Type B pancreatic cell (in vitro differentiated cells): ENCODE measurements around the gene CD300LD. TPM values are rescaled to one million over a fixed set of nuclear protein-coding genes. Genes with fewer than 3 reads are reported as not detected.

Experiments
- DNase-seq: peaks from one replicate; pipeline ENCODE4 v3.0.0; 2021; ENCODE audit warnings: mixed read lengths; ENCODE audit not compliant: unreplicated experiment; ENCODE audit errors: extremely low spot score
- H3K27ac Mint-ChIP-seq: 2 replicates; pipeline ENCODE4 v1.8.0; 2021; ENCODE audit warnings: mild to moderate bottlenecking, mixed read lengths
- H3K27me3 Mint-ChIP-seq: 2 replicates; pipeline ENCODE4 v1.8.0; 2021; ENCODE audit warnings: mixed read lengths
- H3K36me3 Mint-ChIP-seq: 2 replicates; pipeline ENCODE4 v1.8.0; 2021; ENCODE audit warnings: mixed read lengths
- H3K4me1 Mint-ChIP-seq: one replicate; pipeline ENCODE4 v1.8.0; 2021; ENCODE audit warnings: mixed read lengths; ENCODE audit not compliant: unreplicated experiment
- H3K4me3 Mint-ChIP-seq: 2 replicates; pipeline ENCODE4 v1.8.0; 2021; ENCODE audit warnings: mild to moderate bottlenecking, mixed read lengths
- H3K9me3 Mint-ChIP-seq: 2 replicates; pipeline ENCODE4 v1.8.0; 2021; ENCODE audit warnings: mixed read lengths
- CTCF ChIP-seq: fragments of 200-600 bp; sonication (generic); conservative IDR thresholded peaks from 2 replicates; pipeline ENCODE4 v1.5.0; 2021; ENCODE audit warnings: antibody characterized with exemption, mild to moderate bottlenecking
- total RNA-seq: library from RNA; stranded (reverse); gene quantifications from 2 replicates; pipeline ENCODE4 v1.2.1, GENCODE V29; 2021; ENCODE audit warnings: low replicate concordance

CD300LD gene
- total RNA-seq, 1 donor from 2014 or later, result not detected

GRCh38 chr17:74568106-74568873 is 23.8 kb downstream of the CD300LD start:
- Mint-ChIP-seq H3K4me1 (no peaks in the 10 kb centered on the region), H3K36me3 (no peaks in the 10 kb centered on the region), H3K27ac (no peak overlapping the region), H3K4me3 (no peak overlapping the region), H3K27me3 (peaks cover 64% of the 10 kb centered on the region), H3K9me3 (no peaks in the 10 kb centered on the region)
- DNase-seq, result no peak
- TF ChIP-seq CTCF, result no peak

GRCh38 chr17:74567397-74567796 is 24.7 kb downstream of the CD300LD start, which contains the start of gene CD300H:
TSS of gene CD300H (minus strand) at chr17:74567509.
- peaks cover 58% of the 10 kb centered on the region for H3K27me3 Mint-ChIP-seq
- no peaks in the 10 kb centered on the region for H3K9me3 Mint-ChIP-seq
- H3K4me3 Mint-ChIP-seq, result no peak within 1 kb of the TSS
- H3K27ac Mint-ChIP-seq, result no peak within 1 kb of the TSS
- H3K4me1 Mint-ChIP-seq, result no peaks in the 10 kb centered on the region
- no peaks in the 10 kb centered on the region for H3K36me3 Mint-ChIP-seq
- no peak for DNase-seq
- TF ChIP-seq CTCF, result no peak

GRCh38 chr17:74566132-74566753 is 25.8 kb downstream of the CD300LD start:
- no peak for DNase-seq
- Mint-ChIP-seq H3K27ac (no peak overlapping the region), H3K4me3 (no peak overlapping the region), H3K4me1 (no peaks in the 10 kb centered on the region), H3K9me3 (no peaks in the 10 kb centered on the region), H3K36me3 (no peaks in the 10 kb centered on the region), H3K27me3 (peaks cover 57% of the 10 kb centered on the region)
- peak; percentile 74 for TF ChIP-seq CTCF

GRCh38 chr17:74565126-74565525 is 27.0 kb downstream of the CD300LD start:
- DNase-seq, result no peak
- H3K36me3 Mint-ChIP-seq, result no peaks in the 10 kb centered on the region
- H3K27ac Mint-ChIP-seq, result no peak overlapping the region
- no peak overlapping the region for H3K4me3 Mint-ChIP-seq
- TF ChIP-seq CTCF, result no peak
- peaks cover 54% of the 10 kb centered on the region for H3K27me3 Mint-ChIP-seq
- H3K9me3 Mint-ChIP-seq, result no peaks in the 10 kb centered on the region
- H3K4me1 Mint-ChIP-seq, result no peaks in the 10 kb centered on the region

- Mint-ChIP-seq H3K4me3 (no peak overlapping the region), H3K27me3 (peaks cover 56% of the 10 kb centered on the region), H3K9me3 (no peaks in the 10 kb centered on the region), H3K27ac (no peak overlapping the region), H3K4me1 (no peaks in the 10 kb centered on the region), H3K36me3 (no peaks in the 10 kb centered on the region)
- no peak for TF ChIP-seq CTCF
- no peak for DNase-seq
Observed at GRCh38 chr17:74563358-74563757, 28.7 kb downstream of the CD300LD start.
